Smooth muscle cell of the brain vasculature (primary cell): Measurements from ENCODE around the gene RBM17.
A peak's percentile ranks its signal among the peaks of the same experiment; 100 is the strongest.
"Not testable (repeated sequence)": the region's sequence is repeated elsewhere in the genome, so short reads cannot be mapped to it uniquely, and the experiment has no call there.

Source experiments
- DNase-seq: peaks from one replicate; pipeline ENCODE4 v3.0.0-alpha.2; 2012; ENCODE audit warnings: low read depth, low spot score

The RBM17 gene

DNA sequence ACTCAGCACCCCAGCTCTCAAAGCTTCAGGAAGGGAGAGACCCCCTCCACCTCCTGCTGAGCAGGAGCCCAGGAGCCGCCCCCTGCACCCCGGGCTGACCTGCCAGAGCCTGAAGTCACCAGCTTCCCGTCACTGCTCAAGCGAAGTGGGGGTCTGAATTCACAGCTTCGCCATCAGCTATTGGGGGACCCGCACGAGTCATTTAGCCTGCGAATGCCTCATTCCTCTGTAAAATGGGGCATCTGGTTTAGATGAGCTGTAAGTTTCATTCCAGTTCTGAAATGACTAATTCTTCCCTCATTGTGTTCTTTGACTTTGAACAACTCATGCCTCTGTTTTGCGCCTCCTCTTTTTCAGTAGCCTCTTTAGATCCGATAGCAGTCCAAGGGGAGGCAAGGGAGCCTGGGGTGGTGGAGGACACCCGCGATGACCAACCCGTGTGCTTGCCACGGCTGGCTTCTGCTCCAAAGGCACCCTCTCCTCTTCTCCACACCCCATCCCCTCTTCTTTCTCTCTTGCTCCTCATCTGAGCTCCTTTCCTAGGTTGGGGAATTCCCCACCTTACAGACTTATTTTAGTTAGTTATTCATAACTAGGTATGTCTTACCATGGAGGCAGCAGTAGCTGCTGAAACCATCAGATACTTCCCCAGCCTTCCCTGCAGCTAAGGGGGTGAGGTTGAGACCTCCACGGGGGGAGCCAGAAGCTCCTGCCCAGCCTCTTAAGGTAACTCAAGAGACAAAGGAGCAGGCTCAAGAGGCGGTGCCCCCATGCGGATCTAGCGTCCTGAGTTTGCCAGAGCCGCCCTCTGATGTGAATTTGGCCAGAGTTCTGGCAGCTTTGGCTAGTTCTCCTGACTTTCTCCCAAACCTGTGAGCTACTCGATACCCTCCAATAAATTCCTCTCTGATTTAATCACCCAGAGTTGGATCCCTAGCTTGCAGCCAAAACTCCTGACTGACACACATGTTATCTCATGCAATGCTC, 47.7 kb downstream of the RBM17 start:
- no peak for DNase-seq

- no peak for DNase-seq
Observed at GRCh38 chr10:6138456-6138855, 49.6 kb downstream of the RBM17 start.

DNA sequence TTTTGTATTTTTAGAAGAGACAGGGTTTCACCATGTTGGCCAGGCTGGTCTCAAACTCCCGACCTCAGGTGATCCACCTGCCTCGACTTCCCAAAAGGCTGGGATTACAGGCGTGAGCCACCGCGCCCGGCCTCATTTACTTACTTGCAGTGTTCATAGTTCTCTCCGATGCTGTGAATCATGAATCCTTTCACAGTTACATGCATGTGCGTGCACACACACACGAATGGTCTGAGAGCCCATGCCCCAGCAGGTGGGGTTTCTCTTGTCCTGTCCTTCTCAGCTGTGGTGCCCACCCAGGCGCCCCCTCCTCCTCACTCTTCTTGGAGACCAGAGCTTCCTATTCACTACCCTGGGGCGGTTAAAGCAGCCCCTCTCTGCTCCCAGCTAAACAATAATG, 50.6 kb downstream of the RBM17 start:
- no peak for DNase-seq

GRCh38 chr10:6140141-6140841, 51.5 kb downstream of the RBM17 start:
- no peak for DNase-seq

- DNase-seq: no peak
Observed at GRCh38 chr10:6140965-6141295, 52.1 kb downstream of the RBM17 start.

GRCh38 chr10:6141296-6142151, 52.7 kb downstream of the RBM17 start:
- DNase-seq: no peak

DNA sequence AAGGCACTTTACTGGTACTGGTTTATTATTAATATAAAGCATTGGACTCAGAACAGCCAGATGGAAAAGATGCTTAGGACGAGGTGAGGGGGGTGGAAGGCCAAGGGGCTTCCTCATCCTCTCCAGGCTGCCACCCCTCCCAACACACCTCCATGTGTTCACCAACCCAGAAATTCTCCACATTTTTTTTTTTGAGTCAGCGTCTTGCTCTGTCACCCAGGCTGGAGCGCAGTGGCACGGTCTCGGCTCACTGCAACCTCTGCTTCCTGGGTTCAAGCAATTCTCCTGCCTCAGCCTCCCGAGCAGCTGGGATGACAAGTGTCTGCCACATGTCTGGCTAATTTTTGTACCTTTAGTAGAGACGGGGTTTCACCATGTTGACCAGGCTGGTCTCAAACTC, 53.4 kb downstream of the RBM17 start:
- DNase-seq: not testable (repeated sequence)

GRCh38 chr10:6142644-6143043, 53.8 kb downstream of the RBM17 start:
- DNase-seq: no peak

GRCh38 chr10:6143181-6143580, 54.3 kb downstream of the RBM17 start:
- DNase-seq: no peak

DNA sequence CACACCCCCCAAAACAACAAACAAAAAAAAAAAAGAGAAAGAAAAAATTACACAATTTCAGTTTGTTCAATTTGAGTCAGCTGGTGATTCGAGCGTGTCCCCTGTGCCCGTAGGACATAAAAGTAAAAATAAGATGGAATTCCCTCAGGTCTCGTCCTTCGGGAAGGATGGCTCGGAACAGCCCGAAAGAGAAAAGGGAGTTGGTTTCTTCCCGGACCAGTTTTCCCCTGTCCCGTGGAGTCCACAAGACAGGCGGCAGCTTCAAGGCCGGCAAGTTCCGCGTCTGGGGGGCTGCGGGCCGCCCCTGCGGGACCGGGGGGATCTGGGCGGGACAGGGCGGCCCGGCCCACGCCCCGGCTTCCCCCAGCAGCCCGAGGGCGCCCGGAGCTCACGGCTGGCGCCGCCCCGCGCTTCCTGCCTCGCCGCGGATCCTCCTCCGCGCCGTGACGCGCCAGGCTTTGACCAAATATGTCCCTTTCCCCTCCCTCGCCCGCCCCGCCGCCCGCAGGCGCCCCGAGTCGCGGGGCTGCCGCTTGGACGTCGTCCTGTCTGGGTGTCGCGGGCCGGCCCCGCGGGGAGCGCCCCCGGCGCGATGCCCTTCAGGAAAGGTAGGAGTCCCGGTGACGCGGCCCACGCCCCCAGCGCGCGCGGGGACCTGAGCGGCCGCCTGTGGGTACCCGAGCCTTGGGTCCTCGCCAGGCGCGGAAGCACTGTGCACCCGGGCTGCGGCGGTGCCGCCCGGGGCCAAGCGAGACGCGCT, 55.8 kb downstream of the RBM17 start:
- DNase-seq: peak; percentile 36

DNA sequence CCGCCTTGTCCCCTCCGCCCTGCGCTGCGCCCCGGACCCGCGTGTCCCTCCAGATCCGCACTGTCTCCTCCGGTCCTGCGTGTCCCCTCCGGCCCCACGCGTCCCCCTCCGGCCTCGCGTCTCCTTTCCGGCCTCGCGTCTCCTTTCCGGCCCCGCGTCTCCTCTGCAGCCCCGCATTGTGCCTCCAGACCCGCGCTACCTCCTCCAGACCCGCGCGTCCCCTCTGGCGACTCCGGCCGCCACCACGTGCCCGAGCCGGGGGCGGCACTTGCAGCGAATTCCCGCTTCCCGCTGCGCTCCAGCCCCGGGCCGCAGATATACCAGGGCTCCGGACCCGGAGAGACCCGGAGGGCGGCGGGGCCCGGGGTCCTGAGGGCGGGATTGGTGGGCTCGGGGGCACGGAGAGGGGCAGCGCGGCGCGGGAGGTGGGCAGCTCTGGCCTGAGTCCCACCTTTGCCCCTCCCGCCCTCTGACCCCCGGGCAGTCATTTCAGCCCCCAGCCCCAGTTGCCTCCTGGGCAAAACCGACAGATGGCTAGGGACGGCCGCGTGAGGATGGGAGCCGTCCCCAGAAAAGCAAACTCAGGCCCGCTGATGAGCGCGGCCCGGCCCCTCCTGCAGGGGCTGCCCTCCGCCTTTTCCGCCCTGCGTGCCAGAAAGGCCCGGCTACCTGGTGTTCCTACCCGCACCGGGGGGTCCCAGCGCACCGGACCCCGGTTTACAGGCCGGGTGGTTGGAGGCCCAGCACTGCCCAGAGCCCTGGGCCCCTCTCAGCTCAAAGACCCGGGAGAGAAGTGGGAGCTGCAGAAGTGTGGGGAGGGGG, 56.5 kb downstream of the RBM17 start:
- DNase-seq: no peak

DNA sequence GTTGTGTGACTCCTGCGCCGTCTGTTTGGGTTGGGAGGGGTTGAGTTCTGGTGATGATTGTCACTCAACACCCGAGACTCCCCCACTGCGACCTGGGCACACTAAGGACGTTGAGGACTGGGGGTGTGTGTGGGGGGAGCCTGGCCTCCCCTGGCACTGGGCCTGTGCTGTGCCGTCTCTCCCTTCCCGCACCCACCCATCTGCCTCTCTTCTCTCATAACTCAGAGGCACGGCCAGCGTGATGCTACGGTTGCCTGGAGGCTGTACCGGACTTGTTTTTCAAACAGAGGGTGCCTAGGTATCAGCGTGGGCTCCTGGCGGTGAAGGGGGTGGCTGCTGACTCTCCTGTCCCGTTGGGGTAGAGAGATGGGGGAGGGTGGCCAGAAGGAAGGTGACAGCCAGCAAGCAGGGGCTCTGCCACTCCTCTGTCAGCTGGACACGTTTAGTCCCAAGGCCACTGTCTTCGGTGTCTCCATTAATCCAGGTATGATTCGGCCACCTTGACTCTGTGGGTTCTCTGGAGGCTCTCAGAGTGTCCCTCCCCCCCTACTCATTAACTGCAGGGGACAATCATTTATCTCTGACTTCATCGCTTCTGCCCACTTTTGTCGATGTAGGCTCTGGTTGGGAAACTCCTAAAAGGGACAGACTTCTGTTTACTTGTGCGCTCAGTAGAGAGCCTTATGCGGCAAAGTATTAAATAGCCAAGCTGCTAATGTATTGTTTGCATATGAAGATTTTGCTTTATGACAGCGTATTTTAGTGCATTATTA, 57.4 kb downstream of the RBM17 start:
- DNase-seq: no peak

GRCh38 chr10:6146921-6147320, 58.1 kb downstream of the RBM17 start:
- no peak for DNase-seq

DNA sequence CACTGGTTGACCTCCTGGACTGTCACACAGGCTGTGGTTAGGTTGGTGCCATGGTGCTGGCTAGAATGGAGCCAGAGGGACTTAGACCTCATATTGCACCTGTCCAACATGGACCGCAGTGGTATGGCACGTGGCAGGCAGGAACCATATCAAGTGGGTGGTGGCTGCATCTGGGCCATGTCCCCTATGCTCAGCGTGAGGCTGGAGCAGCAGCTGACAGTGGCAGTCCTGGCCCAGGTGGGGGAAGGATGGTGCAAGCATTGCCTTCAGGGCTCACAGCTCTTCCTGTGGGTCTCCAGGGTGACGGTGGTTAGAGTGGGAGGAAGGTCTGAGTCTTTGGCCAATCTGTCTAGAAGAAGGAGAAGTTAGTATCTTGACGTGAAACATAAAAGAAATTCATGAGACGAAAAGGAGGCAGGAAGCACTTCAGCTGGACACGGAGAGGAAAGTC, 59.4 kb downstream of the RBM17 start:
- no peak for DNase-seq

- no peak for DNase-seq
Observed at GRCh38 chr10:6148908-6149307, 60.1 kb downstream of the RBM17 start.

- DNase-seq: no peak
Observed at GRCh38 chr10:6151087-6151977, 62.5 kb downstream of the RBM17 start.

DNA sequence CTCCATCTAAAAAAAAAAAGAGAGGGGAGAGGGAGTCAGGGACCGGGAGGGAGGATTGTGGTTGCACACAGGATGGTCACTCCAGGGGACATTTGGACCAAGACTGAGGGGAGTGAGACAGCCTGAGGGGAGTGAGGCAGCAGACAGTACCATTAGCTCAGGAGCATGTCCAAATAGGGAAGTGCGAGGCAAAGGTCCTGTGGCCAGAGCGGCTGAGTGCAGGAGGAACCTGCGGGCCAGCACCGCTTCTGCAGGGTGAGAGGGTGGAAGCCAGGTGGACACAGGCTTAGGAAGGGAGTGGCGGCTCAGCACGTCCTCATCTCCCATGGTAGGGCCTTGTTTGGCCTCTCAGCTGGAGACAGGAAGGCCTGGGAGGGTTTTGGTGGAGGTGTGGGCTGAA, 65.0 kb downstream of the RBM17 start:
- DNase-seq: no peak

GRCh38 chr10:6154566-6154965, 65.7 kb downstream of the RBM17 start:
- no peak for DNase-seq

GRCh38 chr10:6158276-6158675, 69.4 kb downstream of the RBM17 start:
- no peak for DNase-seq
